DOHH2 (cell line): ENCODE data around the gene TMEM82.

Experiments
- H3F3A ChIP-seq: fragments of 200-600 bp; sonication (generic), shearing (Covaris generic); 2 replicates; pipeline ENCODE4 v1.6.0; 2016; ENCODE audit warnings: antibody characterized with exemption, mild to moderate bottlenecking; ENCODE audit not compliant: control insufficient read depth, insufficient read depth
- H3K27ac ChIP-seq: fragments of 200-600 bp; sonication (generic); 2 replicates; pipeline ENCODE4 v1.5.1; 2014; ENCODE audit warnings: low read depth, mild to moderate bottlenecking, low read length, moderate library complexity
- H3K27me3 ChIP-seq: fragments of 200-600 bp; sonication (generic); 2 replicates; pipeline ENCODE4 v1.6.1; 2014; ENCODE audit warnings: mild to moderate bottlenecking, low read length, mixed read lengths; ENCODE audit not compliant: control insufficient read depth
- H3K36me3 ChIP-seq: fragments of 200-600 bp; sonication (generic); 2 replicates; pipeline ENCODE4 v1.6.1; 2014; ENCODE audit warnings: mild to moderate bottlenecking, low read length, moderate library complexity, mixed read lengths; ENCODE audit not compliant: control insufficient read depth
- H3K4me1 ChIP-seq: fragments of 200-600 bp; sonication (generic); 2 replicates; pipeline ENCODE4 v1.6.1; 2014; ENCODE audit warnings: mild to moderate bottlenecking, low read length, mixed read lengths; ENCODE audit not compliant: control insufficient read depth
- H3K4me2 ChIP-seq: fragments of 200-600 bp; sonication (generic); 2 replicates; pipeline ENCODE4 v1.6.0; 2014; ENCODE audit warnings: mild to moderate bottlenecking, low read length, moderate library complexity
- H3K4me3 ChIP-seq: fragments of 200-600 bp; sonication (generic); 2 replicates; pipeline ENCODE4 v1.5.1; 2014; ENCODE audit warnings: mild to moderate bottlenecking, low read length, mixed read lengths
- H3K79me2 ChIP-seq: fragments of 200-600 bp; sonication (generic); 2 replicates; pipeline ENCODE4 v1.6.1; 2014; ENCODE audit warnings: mild to moderate bottlenecking, low read length, mixed read lengths; ENCODE audit not compliant: control insufficient read depth
- H3K9me2 ChIP-seq: fragments of 200-600 bp; sonication (generic); replicated peaks from 2 replicates; pipeline ENCODE4 v1.6.1; 2014; ENCODE audit warnings: mild to moderate bottlenecking, low read length, mixed read lengths; ENCODE audit not compliant: control insufficient read depth
- H3K9me3 ChIP-seq: fragments of 200-600 bp; sonication (generic); 2 replicates; pipeline ENCODE4 v1.6.1; 2014; ENCODE audit warnings: antibody characterized with exemption, low read length, mixed read lengths; ENCODE audit not compliant: control insufficient read depth, insufficient read depth
- H4K20me1 ChIP-seq: fragments of 200-600 bp; sonication (generic); 2 replicates; pipeline ENCODE4 v1.6.0; 2014; ENCODE audit warnings: low read depth, mild to moderate bottlenecking, antibody characterized with exemption, low read length, moderate library complexity; ENCODE audit not compliant: control insufficient read depth, insufficient read depth
- CTCF ChIP-seq: fragments of 200-600 bp; sonication (generic); IDR thresholded peaks from one replicate; pipeline ENCODE4 v1.5.1; 2014; ENCODE audit warnings: antibody characterized with exemption, mild to moderate bottlenecking, low read depth, low read length; ENCODE audit not compliant: poor library complexity, severe bottlenecking
- EZH2phosphoT487 ChIP-seq: fragments of 200-600 bp; sonication (generic); IDR thresholded peaks from 2 replicates; pipeline ENCODE4 v1.6.1; 2017; ENCODE audit warnings: borderline replicate concordance, mild to moderate bottlenecking, antibody characterized with exemption, low read length, moderate library complexity, mixed read lengths

Gene TMEM82

GRCh38 chr1:15744122-15744679 is 1.9 kb downstream of the TMEM82 start:
- TF ChIP-seq EZH2phosphoT487 (no peak), CTCF (no peak)
- no peaks in the 10 kb centered on the region for H3K79me2 ChIP-seq
- H3K9me3 ChIP-seq = no peaks in the 10 kb centered on the region
- H3K4me1 ChIP-seq = no peaks in the 10 kb centered on the region
- H3K4me2 ChIP-seq = no peak overlapping the region
- no peaks in the 10 kb centered on the region for H3F3A ChIP-seq
- no peaks in the 10 kb centered on the region for H3K27me3 ChIP-seq
- H3K9me2 ChIP-seq = no peaks in the 10 kb centered on the region
- no peak overlapping the region for H3K27ac ChIP-seq
- H3K4me3 ChIP-seq = no peak overlapping the region
- no peaks in the 10 kb centered on the region for H4K20me1 ChIP-seq
- H3K36me3 ChIP-seq = no peaks in the 10 kb centered on the region

DNA sequence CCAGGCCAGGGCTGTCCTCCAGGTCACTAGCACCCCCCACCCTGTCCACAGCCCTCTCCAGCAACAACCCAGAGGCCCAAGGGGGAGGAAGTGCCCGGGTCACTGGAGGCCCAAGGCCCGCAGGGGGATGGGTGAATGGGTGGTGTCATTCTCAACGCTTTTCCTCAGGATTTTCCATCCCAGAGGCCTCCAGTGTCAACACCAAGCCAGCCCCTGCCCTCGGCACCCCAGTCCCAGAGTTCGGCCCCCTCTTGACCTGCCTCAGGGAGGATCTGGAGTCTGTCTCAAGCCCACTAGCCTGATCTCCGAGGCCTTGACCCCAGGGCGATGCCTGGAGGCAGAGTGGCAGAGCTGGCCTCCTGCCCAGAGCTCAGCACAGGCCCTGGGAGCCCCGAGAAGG is 5.1 kb downstream of the TMEM82 start:
- Histone ChIP-seq H3K27me3 (no peaks in the 10 kb centered on the region), H3K36me3 (no peaks in the 10 kb centered on the region), H3K4me2 (no peak overlapping the region), H3K9me2 (no peaks in the 10 kb centered on the region), H3K27ac (no peak overlapping the region), H3K4me3 (no peak overlapping the region), H4K20me1 (no peaks in the 10 kb centered on the region), H3K4me1 (no peaks in the 10 kb centered on the region), H3K9me3 (no peaks in the 10 kb centered on the region), H3F3A (no peaks in the 10 kb centered on the region), H3K79me2 (no peaks in the 10 kb centered on the region)
- TF ChIP-seq EZH2phosphoT487 = no peak

DNA sequence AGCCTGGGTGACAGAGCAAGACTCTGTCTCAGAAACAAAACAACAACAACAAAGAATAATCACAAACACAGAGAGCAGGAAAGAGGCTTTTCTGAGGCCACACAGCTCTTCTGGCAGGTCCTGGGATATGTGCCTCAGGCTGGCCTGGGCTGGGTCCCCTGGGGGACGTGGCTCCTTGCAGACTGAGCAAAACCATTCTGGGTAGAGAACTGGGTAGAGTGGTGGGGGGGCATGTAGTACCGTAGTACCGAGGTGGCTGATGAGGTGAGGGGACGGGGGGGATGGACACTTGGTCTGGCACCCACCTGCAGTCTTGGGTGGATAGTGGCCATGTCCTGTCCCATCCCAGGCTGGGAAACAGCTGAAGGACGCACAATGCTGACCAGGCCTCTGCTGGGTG is 6.0 kb downstream of the TMEM82 start:
- Histone ChIP-seq H4K20me1 (no peaks in the 10 kb centered on the region), H3K9me3 (no peaks in the 10 kb centered on the region), H3K79me2 (no peaks in the 10 kb centered on the region), H3K4me2 (no peak overlapping the region), H3K27ac (no peak overlapping the region), H3K36me3 (no peaks in the 10 kb centered on the region), H3K27me3 (no peaks in the 10 kb centered on the region), H3K4me1 (no peaks in the 10 kb centered on the region), H3K4me3 (no peak overlapping the region), H3K9me2 (no peaks in the 10 kb centered on the region), H3F3A (no peaks in the 10 kb centered on the region)
- TF ChIP-seq CTCF (no peak), EZH2phosphoT487 (no peak)

GRCh38 chr1:15748690-15749398 is 6.5 kb downstream of the TMEM82 start:
- no peaks in the 10 kb centered on the region for H3K4me1 ChIP-seq
- no peaks in the 10 kb centered on the region for H3K79me2 ChIP-seq
- no peaks in the 10 kb centered on the region for H3K9me3 ChIP-seq
- no peaks in the 10 kb centered on the region for H3K9me2 ChIP-seq
- no peaks in the 10 kb centered on the region for H3F3A ChIP-seq
- H3K27me3 ChIP-seq = no peaks in the 10 kb centered on the region
- H3K36me3 ChIP-seq = no peaks in the 10 kb centered on the region
- H3K27ac ChIP-seq = no peak overlapping the region
- H4K20me1 ChIP-seq = no peaks in the 10 kb centered on the region
- no peak overlapping the region for H3K4me3 ChIP-seq
- H3K4me2 ChIP-seq = no peak overlapping the region
- TF ChIP-seq EZH2phosphoT487 = no peak
- TF ChIP-seq CTCF = no peak
